Measurements from ENCODE around the gene PCDHA5. TPM values are rescaled to one million over a fixed set of nuclear protein-coding genes. Genes with fewer than 3 reads are reported as not detected.
"Not testable (repeated sequence)": the region's sequence is repeated elsewhere in the genome, so short reads cannot be mapped to it uniquely, and the experiment has no call there.

PCDHA5 gene
- total RNA-seq, 1 donor from 2014 or later, result 3.6 TPM

GRCh38 chr5:140835622-140836510 lies 14.5 kb downstream of the PCDHA5 start:
- Mint-ChIP-seq H3K9me3 (peaks cover 43% of the 10 kb centered on the region), H3K36me3 (peaks cover 66% of the 10 kb centered on the region), H3K4me1 (no peaks in the 10 kb centered on the region), H3K27ac (no peak overlapping the region), H3K4me3 (no peak overlapping the region), H3K27me3 (ENCODE audit: low read depth) (no peaks in the 10 kb centered on the region)
- DNase-seq (ENCODE audit: low spot score in 2 of 2, unreplicated experiment in 2 of 2), result no peak
- no peak for TF ChIP-seq CTCF (IDR thresholded peaks at IDR 0.05; ENCODE audit: unreplicated experiment)

- H3K9me3 Mint-ChIP-seq, result peaks cover 36% of the 10 kb centered on the region
- H3K4me1 Mint-ChIP-seq, result no peaks in the 10 kb centered on the region
- no peak within 1 kb of the TSS for H3K27ac Mint-ChIP-seq
- no peak within 1 kb of the TSS for H3K4me3 Mint-ChIP-seq
- TF ChIP-seq CTCF (IDR thresholded peaks at IDR 0.05; ENCODE audit: unreplicated experiment), result peak; percentile 44
- DNase-seq (ENCODE audit: low spot score in 2 of 2, unreplicated experiment in 2 of 2), result no peak
- H3K27me3 Mint-ChIP-seq (ENCODE audit: low read depth), result no peaks in the 10 kb centered on the region
- peaks cover 54% of the 10 kb centered on the region for H3K36me3 Mint-ChIP-seq
These were observed 19.9 kb downstream of the PCDHA5 start, which contains the start of gene PCDHA8 for GRCh38 chr5:140840978-140841962. Gene PCDHA8, plus strand, starts transcription at chr5:140841187. Its CDS starts 135 bp downstream, at chr5:140841322.

GRCh38 chr5:140842798-140843733 lies 21.7 kb downstream of the PCDHA5 start:
- no peaks in the 10 kb centered on the region for H3K4me1 Mint-ChIP-seq
- no peak for DNase-seq (ENCODE audit: low spot score in 2 of 2, unreplicated experiment in 2 of 2)
- no peak overlapping the region for H3K4me3 Mint-ChIP-seq
- TF ChIP-seq CTCF (IDR thresholded peaks at IDR 0.05; ENCODE audit: unreplicated experiment), result no peak
- H3K36me3 Mint-ChIP-seq, result peaks cover 60% of the 10 kb centered on the region
- H3K9me3 Mint-ChIP-seq, result peaks cover 46% of the 10 kb centered on the region
- no peak overlapping the region for H3K27ac Mint-ChIP-seq
- H3K27me3 Mint-ChIP-seq (ENCODE audit: low read depth), result no peaks in the 10 kb centered on the region

GRCh38 chr5:140848139-140849102 lies 27.0 kb downstream of the PCDHA5 start, which contains the start of gene PCDHA9:
Gene PCDHA9, plus strand, starts transcription at chr5:140848382. Its CDS starts 114 bp downstream, at chr5:140848496.
- H3K27ac Mint-ChIP-seq; DNase-seq (ENCODE audit: low spot score in 2 of 2, unreplicated experiment in 2 of 2); H3K4me1 Mint-ChIP-seq; H3K27me3 Mint-ChIP-seq (ENCODE audit: low read depth): not testable (repeated sequence)
- peaks cover 53% of the 10 kb centered on the region for H3K36me3 Mint-ChIP-seq
- H3K4me3 Mint-ChIP-seq, result peak within 1 kb of the TSS; percentile 8
- H3K9me3 Mint-ChIP-seq, result peaks cover 39% of the 10 kb centered on the region

GRCh38 chr5:140849831-140850634 lies 28.6 kb downstream of the PCDHA5 start:
- not testable (repeated sequence) for H3K27ac Mint-ChIP-seq; H3K27me3 Mint-ChIP-seq (ENCODE audit: low read depth); DNase-seq (ENCODE audit: low spot score in 2 of 2, unreplicated experiment in 2 of 2); H3K4me1 Mint-ChIP-seq; H3K4me3 Mint-ChIP-seq
- Mint-ChIP-seq H3K36me3 (peaks cover 48% of the 10 kb centered on the region), H3K9me3 (peaks cover 37% of the 10 kb centered on the region)

Measured in mesothelial cell of epicardium (in vitro differentiated cells).